GM23338 (cell line): ENCODE measurements around the gene ARHGAP42. TPM values are rescaled to one million over a fixed set of nuclear protein-coding genes. Genes with fewer than 3 reads are reported as not detected.

Experiments used
- ATAC-seq: fragments of 200-7000 bp; cut with Tn5 transposase; 3 replicates; pipeline ENCODE4 v1.9.1; 2020
- DNase-seq: peaks from one replicate; pipeline ENCODE4 v3.0.0-alpha.2; 2015; ENCODE audit warnings: low spot score
- H2AFZ ChIP-seq: fragments of 200-600 bp; sonication (generic); 2 replicates; pipeline ENCODE4 v1.8.0; 2016; ENCODE audit warnings: antibody characterized with exemption, mild to moderate bottlenecking, moderate library complexity
- H3F3A ChIP-seq: fragments of 200-600 bp; sonication (generic); replicated peaks from 2 replicates; pipeline ENCODE4 v1.8.0; 2017; ENCODE audit warnings: antibody characterized with exemption, mixed run types, low read depth
- H3K27ac ChIP-seq: fragments of 200-600 bp; sonication (generic); 2 replicates; pipeline ENCODE4 v1.6.1; 2016; ENCODE audit warnings: low read depth
- H3K27me3 ChIP-seq: fragments of 200-600 bp; sonication (generic); 2 replicates; pipeline ENCODE4 v1.8.0; 2016; ENCODE audit warnings: mild to moderate bottlenecking, mixed run types, moderate library complexity; ENCODE audit not compliant: insufficient read depth
- H3K36me3 ChIP-seq: fragments of 200-600 bp; sonication (generic); 2 replicates; pipeline ENCODE4 v1.8.0; 2016; ENCODE audit warnings: mild to moderate bottlenecking; ENCODE audit not compliant: insufficient read depth
- H3K4me1 ChIP-seq: fragments of 200-600 bp; sonication (generic); 2 replicates; pipeline ENCODE4 v1.8.0; 2016; ENCODE audit warnings: mild to moderate bottlenecking, moderate library complexity; ENCODE audit not compliant: insufficient read depth
- H3K4me2 ChIP-seq: fragments of 200-600 bp; sonication (generic); 2 replicates; pipeline ENCODE4 v1.7.1; 2017; ENCODE audit warnings: mixed run types
- H3K4me3 ChIP-seq: fragments of 200-600 bp; sonication (generic); 2 replicates; pipeline ENCODE4 v1.6.1; 2016; ENCODE audit warnings: mixed run types
- H3K79me2 ChIP-seq: fragments of 200-600 bp; sonication (generic); replicated peaks from 2 replicates; pipeline ENCODE4 v1.8.0; 2017; ENCODE audit warnings: mild to moderate bottlenecking; ENCODE audit not compliant: insufficient read depth
- H3K9me2 ChIP-seq: fragments of 200-600 bp; sonication (generic); 2 replicates; pipeline ENCODE4 v1.8.0; 2017; ENCODE audit not compliant: insufficient read depth
- H4K20me1 ChIP-seq: fragments of 200-600 bp; sonication (generic); replicated peaks from 2 replicates; pipeline ENCODE4 v1.8.0; 2017; ENCODE audit warnings: mild to moderate bottlenecking; ENCODE audit not compliant: insufficient read depth
- H3K27ac Mint-ChIP-seq: 2 replicates; pipeline ENCODE4 v1.8.0; 2020; ENCODE audit warnings: inconsistent platforms, mild to moderate bottlenecking, moderate library complexity, mixed read lengths
- H3K27me3 Mint-ChIP-seq: 3 replicates; pipeline ENCODE4 v1.8.0; 2022; ENCODE audit warnings: low read depth, mild to moderate bottlenecking, moderate library complexity, mixed read lengths, inconsistent platforms; ENCODE audit not compliant: insufficient read depth, poor library complexity
- H3K36me3 Mint-ChIP-seq: 3 replicates; pipeline ENCODE4 v1.8.0; 2021; ENCODE audit warnings: low read depth, mild to moderate bottlenecking, inconsistent platforms, moderate library complexity, mixed read lengths
- H3K4me1 Mint-ChIP-seq: 3 replicates; pipeline ENCODE4 v1.8.0; 2020; ENCODE audit warnings: mild to moderate bottlenecking, inconsistent platforms, mixed read lengths
- H3K4me3 Mint-ChIP-seq: 3 replicates; pipeline ENCODE4 v1.8.0; 2021; ENCODE audit warnings: moderate library complexity, mild to moderate bottlenecking, inconsistent platforms, mixed read lengths
- H3K9me3 Mint-ChIP-seq: 3 replicates; pipeline ENCODE4 v1.8.0; 2020; ENCODE audit warnings: moderate library complexity, mild to moderate bottlenecking, inconsistent platforms, mixed read lengths
- EZH2 ChIP-seq: fragments of 200-600 bp; sonication (generic); IDR thresholded peaks from one replicate; pipeline ENCODE4 v1.8.0; 2017; ENCODE audit warnings: antibody characterized with exemption, mild to moderate bottlenecking, low read depth; ENCODE audit not compliant: unreplicated experiment
- EZH2phosphoT487 ChIP-seq: fragments of 200-600 bp; sonication (generic); IDR thresholded peaks from one replicate; pipeline ENCODE4 v1.8.1; 2018; ENCODE audit warnings: antibody characterized with exemption; ENCODE audit not compliant: unreplicated experiment
- STAT1 ChIP-seq: IDR thresholded peaks from one replicate; pipeline ENCODE4 v1.6.1; 2016; ENCODE audit warnings: antibody characterized with exemption; ENCODE audit not compliant: unreplicated experiment
- ZNF331 ChIP-seq: fragments of 250-450 bp; sonication (Bioruptor Pico); IDR thresholded peaks from 2 replicates; pipeline ENCODE4 v1.5.0; 2020; ENCODE audit warnings: low read depth, mild to moderate bottlenecking, moderate library complexity
- polyA plus RNA-seq: library from polyadenylated mRNA; unstranded; fragments of >200 nt; fragmentation: Nextera tagmentation; extraction: Ambion mirVana; gene quantifications from 2 replicates; pipeline ENCODE4 v1.2.1, GENCODE V29; 2016
- total RNA-seq: library from RNA; depleted of rRNA; stranded (reverse); fragments of >200 nt; shearing (Covaris generic); gene quantifications from 2 replicates; pipeline ENCODE4 v1.2.3, GENCODE V29; 2014
- TF ChIP-seq, protein P1 (sequence below): IDR thresholded peaks from one replicate; pipeline ENCODE4 v1.6.1; 2018; ENCODE audit warnings: antibody characterized with exemption; ENCODE audit not compliant: unreplicated experiment
- TF ChIP-seq, protein P2 (sequence below): fragments of 250-450 bp; sonication (Bioruptor Pico); IDR thresholded peaks from 2 replicates; pipeline ENCODE4 v1.5.0; 2020; ENCODE audit warnings: mild to moderate bottlenecking, moderate library complexity

ARHGAP42 gene
- total and polyA plus RNA-seq, 2 experiments from 2014 or later = 23.7 to 35.7 TPM

DNA sequence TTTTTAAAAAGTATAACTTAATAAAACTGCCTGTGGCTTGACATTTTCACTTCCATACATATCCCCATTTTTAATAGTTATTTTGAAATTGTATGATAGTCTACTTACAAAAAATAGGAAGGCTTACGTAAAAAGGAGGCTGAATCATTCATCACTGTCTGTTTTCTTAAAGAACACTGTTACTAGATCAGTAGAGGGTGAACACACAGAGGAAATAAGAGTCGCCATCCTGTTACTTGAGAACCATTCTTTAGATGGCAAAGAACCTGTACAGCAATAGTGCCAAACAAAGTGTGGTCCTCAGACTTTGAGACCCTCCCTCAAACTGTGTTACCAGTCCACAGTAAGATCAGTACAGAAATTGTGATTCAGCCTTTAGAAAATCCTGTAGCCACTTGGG lies 261.8 kb downstream of the ARHGAP42 start:
- Mint-ChIP-seq H3K9me3 (no peaks in the 10 kb centered on the region), H3K27ac (no peak overlapping the region), H3K36me3 (no peaks in the 10 kb centered on the region; the same call in 2 of the 3 replicates), H3K4me1 (no peaks in the 10 kb centered on the region), H3K4me3 (no peak overlapping the region), H3K27me3 (no peaks in the 10 kb centered on the region)
- Histone ChIP-seq H3F3A (no peaks in the 10 kb centered on the region), H3K4me2 (no peak overlapping the region), H4K20me1 (no peaks in the 10 kb centered on the region), H3K4me3 (no peak overlapping the region), H3K36me3 (no peaks in the 10 kb centered on the region), H3K27me3 (no peaks in the 10 kb centered on the region), H2AFZ (no peak overlapping the region), H3K27ac (no peak overlapping the region), H3K9me2 (no peaks in the 10 kb centered on the region), H3K79me2 (no peaks in the 10 kb centered on the region), H3K4me1 (no peaks in the 10 kb centered on the region)
- no peak for DNase-seq
- ATAC-seq = no peak
- TF ChIP-seq STAT1 (no peak), ZNF331 (CRISPR knock-in tag) (no peak), EZH2phosphoT487 (no peak), EZH2 (no peak)
- TF ChIP-seq, protein P1, sequence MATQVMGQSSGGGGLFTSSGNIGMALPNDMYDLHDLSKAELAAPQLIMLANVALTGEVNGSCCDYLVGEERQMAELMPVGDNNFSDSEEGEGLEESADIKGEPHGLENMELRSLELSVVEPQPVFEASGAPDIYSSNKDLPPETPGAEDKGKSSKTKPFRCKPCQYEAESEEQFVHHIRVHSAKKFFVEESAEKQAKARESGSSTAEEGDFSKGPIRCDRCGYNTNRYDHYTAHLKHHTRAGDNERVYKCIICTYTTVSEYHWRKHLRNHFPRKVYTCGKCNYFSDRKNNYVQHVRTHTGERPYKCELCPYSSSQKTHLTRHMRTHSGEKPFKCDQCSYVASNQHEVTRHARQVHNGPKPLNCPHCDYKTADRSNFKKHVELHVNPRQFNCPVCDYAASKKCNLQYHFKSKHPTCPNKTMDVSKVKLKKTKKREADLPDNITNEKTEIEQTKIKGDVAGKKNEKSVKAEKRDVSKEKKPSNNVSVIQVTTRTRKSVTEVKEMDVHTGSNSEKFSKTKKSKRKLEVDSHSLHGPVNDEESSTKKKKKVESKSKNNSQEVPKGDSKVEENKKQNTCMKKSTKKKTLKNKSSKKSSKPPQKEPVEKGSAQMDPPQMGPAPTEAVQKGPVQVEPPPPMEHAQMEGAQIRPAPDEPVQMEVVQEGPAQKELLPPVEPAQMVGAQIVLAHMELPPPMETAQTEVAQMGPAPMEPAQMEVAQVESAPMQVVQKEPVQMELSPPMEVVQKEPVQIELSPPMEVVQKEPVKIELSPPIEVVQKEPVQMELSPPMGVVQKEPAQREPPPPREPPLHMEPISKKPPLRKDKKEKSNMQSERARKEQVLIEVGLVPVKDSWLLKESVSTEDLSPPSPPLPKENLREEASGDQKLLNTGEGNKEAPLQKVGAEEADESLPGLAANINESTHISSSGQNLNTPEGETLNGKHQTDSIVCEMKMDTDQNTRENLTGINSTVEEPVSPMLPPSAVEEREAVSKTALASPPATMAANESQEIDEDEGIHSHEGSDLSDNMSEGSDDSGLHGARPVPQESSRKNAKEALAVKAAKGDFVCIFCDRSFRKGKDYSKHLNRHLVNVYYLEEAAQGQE = no peak
- TF ChIP-seq, protein P2, sequence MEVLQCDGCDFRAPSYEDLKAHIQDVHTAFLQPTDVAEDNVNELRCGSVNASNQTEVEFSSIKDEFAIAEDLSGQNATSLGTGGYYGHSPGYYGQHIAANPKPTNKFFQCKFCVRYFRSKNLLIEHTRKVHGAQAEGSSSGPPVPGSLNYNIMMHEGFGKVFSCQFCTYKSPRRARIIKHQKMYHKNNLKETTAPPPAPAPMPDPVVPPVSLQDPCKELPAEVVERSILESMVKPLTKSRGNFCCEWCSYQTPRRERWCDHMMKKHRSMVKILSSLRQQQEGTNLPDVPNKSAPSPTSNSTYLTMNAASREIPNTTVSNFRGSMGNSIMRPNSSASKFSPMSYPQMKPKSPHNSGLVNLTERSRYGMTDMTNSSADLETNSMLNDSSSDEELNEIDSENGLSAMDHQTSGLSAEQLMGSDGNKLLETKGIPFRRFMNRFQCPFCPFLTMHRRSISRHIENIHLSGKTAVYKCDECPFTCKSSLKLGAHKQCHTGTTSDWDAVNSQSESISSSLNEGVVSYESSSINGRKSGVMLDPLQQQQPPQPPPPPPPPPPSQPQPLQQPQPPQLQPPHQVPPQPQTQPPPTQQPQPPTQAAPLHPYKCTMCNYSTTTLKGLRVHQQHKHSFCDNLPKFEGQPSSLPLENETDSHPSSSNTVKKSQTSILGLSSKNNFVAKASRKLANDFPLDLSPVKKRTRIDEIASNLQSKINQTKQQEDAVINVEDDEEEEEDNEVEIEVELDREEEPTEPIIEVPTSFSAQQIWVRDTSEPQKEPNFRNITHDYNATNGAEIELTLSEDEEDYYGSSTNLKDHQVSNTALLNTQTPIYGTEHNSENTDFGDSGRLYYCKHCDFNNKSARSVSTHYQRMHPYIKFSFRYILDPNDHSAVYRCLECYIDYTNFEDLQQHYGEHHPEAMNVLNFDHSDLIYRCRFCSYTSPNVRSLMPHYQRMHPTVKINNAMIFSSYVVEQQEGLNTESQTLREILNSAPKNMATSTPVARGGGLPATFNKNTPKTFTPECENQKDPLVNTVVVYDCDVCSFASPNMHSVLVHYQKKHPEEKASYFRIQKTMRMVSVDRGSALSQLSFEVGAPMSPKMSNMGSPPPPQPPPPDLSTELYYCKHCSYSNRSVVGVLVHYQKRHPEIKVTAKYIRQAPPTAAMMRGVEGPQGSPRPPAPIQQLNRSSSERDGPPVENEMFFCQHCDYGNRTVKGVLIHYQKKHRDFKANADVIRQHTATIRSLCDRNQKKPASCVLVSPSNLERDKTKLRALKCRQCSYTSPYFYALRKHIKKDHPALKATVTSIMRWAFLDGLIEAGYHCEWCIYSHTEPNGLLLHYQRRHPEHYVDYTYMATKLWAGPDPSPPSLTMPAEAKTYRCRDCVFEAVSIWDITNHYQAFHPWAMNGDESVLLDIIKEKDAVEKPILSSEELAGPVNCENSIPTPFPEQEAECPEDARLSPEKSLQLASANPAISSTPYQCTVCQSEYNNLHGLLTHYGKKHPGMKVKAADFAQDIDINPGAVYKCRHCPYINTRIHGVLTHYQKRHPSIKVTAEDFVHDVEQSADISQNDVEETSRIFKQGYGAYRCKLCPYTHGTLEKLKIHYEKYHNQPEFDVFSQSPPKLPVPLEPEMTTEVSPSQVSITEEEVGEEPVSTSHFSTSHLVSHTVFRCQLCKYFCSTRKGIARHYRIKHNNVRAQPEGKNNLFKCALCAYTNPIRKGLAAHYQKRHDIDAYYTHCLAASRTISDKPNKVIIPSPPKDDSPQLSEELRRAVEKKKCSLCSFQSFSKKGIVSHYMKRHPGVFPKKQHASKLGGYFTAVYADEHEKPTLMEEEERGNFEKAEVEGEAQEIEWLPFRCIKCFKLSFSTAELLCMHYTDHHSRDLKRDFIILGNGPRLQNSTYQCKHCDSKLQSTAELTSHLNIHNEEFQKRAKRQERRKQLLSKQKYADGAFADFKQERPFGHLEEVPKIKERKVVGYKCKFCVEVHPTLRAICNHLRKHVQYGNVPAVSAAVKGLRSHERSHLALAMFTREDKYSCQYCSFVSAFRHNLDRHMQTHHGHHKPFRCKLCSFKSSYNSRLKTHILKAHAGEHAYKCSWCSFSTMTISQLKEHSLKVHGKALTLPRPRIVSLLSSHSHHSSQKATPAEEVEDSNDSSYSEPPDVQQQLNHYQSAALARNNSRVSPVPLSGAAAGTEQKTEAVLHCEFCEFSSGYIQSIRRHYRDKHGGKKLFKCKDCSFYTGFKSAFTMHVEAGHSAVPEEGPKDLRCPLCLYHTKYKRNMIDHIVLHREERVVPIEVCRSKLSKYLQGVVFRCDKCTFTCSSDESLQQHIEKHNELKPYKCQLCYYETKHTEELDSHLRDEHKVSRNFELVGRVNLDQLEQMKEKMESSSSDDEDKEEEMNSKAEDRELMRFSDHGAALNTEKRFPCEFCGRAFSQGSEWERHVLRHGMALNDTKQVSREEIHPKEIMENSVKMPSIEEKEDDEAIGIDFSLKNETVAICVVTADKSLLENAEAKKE = no peak
